HEK293 (cell line): ENCODE results near the gene HOXA3.
A peak's percentile ranks its signal among the peaks of the same experiment; 100 is the strongest.

ENCODE experiments used
- AEBP2 ChIP-seq: fragments of 450-650 bp; formaldehyde crosslinking; IDR thresholded peaks from 2 replicates; pipeline ENCODE4 v1.5.1; 2016; ENCODE audit warnings: missing biosample characterization, missing genetic modification characterization, borderline replicate concordance
- GLIS1 ChIP-seq: fragments of 450-650 bp; formaldehyde crosslinking; IDR thresholded peaks from 2 replicates; pipeline ENCODE4 v1.5.1; 2016; ENCODE audit warnings: missing biosample characterization, missing genetic modification characterization
- HIC1 ChIP-seq: fragments of 450-650 bp; formaldehyde crosslinking; IDR thresholded peaks from 2 replicates; pipeline ENCODE4 v1.5.1; 2016; ENCODE audit warnings: missing biosample characterization, missing genetic modification characterization
- HOXC10 ChIP-seq: sonication (generic); formaldehyde crosslinking; IDR thresholded peaks from 2 replicates; pipeline ENCODE4 v1.8.1; 2023; ENCODE audit warnings: mild to moderate bottlenecking, missing genetic modification reagents
- KLF10 ChIP-seq: fragments of 450-650 bp; IDR thresholded peaks from 2 replicates; pipeline ENCODE4 v1.5.1; 2018; ENCODE audit warnings: missing biosample characterization, mild to moderate bottlenecking, missing genetic modification characterization
- KLF7 ChIP-seq: fragments of 450-650 bp; formaldehyde crosslinking; IDR thresholded peaks from 2 replicates; pipeline ENCODE4 v1.5.1; 2016; ENCODE audit warnings: missing biosample characterization, missing genetic modification characterization, borderline replicate concordance
- OSR2 ChIP-seq: fragments of 450-650 bp; formaldehyde crosslinking; IDR thresholded peaks from 2 replicates; pipeline ENCODE4 v1.5.1; 2016; ENCODE audit warnings: missing biosample characterization, missing genetic modification characterization
- OVOL3 ChIP-seq: fragments of 450-650 bp; formaldehyde crosslinking; IDR thresholded peaks from 2 replicates; pipeline ENCODE4 v1.5.1; 2016; ENCODE audit warnings: missing biosample characterization, missing genetic modification characterization
- SCRT2 ChIP-seq: fragments of 450-650 bp; formaldehyde crosslinking; IDR thresholded peaks from 2 replicates; pipeline ENCODE4 v1.5.1; 2016; ENCODE audit warnings: missing biosample characterization, missing genetic modification characterization
- SP2 ChIP-seq: fragments of 450-650 bp; formaldehyde crosslinking; IDR thresholded peaks from 2 replicates; pipeline ENCODE4 v1.5.1; 2016; ENCODE audit warnings: missing biosample characterization, missing genetic modification characterization
- SP3 ChIP-seq: fragments of 450-650 bp; formaldehyde crosslinking; IDR thresholded peaks from 2 replicates; pipeline ENCODE4 v1.5.1; 2016; ENCODE audit warnings: missing biosample characterization, missing genetic modification characterization
- SP7 ChIP-seq: fragments of 450-650 bp; formaldehyde crosslinking; IDR thresholded peaks from 2 replicates; pipeline ENCODE4 v1.5.1; 2016; ENCODE audit warnings: missing biosample characterization, missing genetic modification characterization
- ZBTB1 ChIP-seq: fragments of 450-650 bp; formaldehyde crosslinking; IDR thresholded peaks from 2 replicates; pipeline ENCODE4 v1.5.1; 2016; ENCODE audit warnings: missing biosample characterization, missing genetic modification characterization
- ZBTB20 ChIP-seq: fragments of 450-650 bp; formaldehyde crosslinking; IDR thresholded peaks from 2 replicates; pipeline ENCODE4 v1.5.1; 2016; ENCODE audit warnings: missing biosample characterization, missing genetic modification characterization
- ZBTB44 ChIP-seq: fragments of 450-650 bp; IDR thresholded peaks from 2 replicates; pipeline ENCODE4 v1.5.1; 2018; ENCODE audit warnings: missing biosample characterization, mild to moderate bottlenecking, missing genetic modification characterization
- ZBTB6 ChIP-seq: fragments of 450-650 bp; formaldehyde crosslinking; IDR thresholded peaks from 2 replicates; pipeline ENCODE4 v1.5.1; 2017; ENCODE audit warnings: missing biosample characterization, missing genetic modification characterization
- ZBTB8A ChIP-seq: fragments of 450-650 bp; formaldehyde crosslinking; IDR thresholded peaks from 2 replicates; pipeline ENCODE4 v1.5.1; 2016; ENCODE audit warnings: missing biosample characterization, missing genetic modification characterization
- ZFP41 ChIP-seq: fragments of 450-650 bp; formaldehyde crosslinking; IDR thresholded peaks from 2 replicates; pipeline ENCODE4 v1.5.1; 2016; ENCODE audit warnings: missing biosample characterization, missing genetic modification characterization, borderline replicate concordance
- ZNF138 ChIP-seq: fragments of 450-650 bp; formaldehyde crosslinking; IDR thresholded peaks from 2 replicates; pipeline ENCODE4 v1.5.1; 2016; ENCODE audit warnings: missing biosample characterization, missing genetic modification characterization, borderline replicate concordance
- ZNF140 ChIP-seq: fragments of 450-650 bp; formaldehyde crosslinking; IDR thresholded peaks from 2 replicates; pipeline ENCODE4 v1.5.1; 2016; ENCODE audit warnings: missing biosample characterization, missing genetic modification characterization
- ZNF175 ChIP-seq: fragments of 450-650 bp; formaldehyde crosslinking; IDR thresholded peaks from 2 replicates; pipeline ENCODE4 v1.5.1; 2016; ENCODE audit warnings: missing biosample characterization, missing genetic modification characterization
- ZNF239 ChIP-seq: fragments of 450-650 bp; formaldehyde crosslinking; IDR thresholded peaks from 2 replicates; pipeline ENCODE4 v1.5.1; 2016; ENCODE audit warnings: missing biosample characterization, missing genetic modification characterization
- ZNF274 ChIP-seq, 2 experiments: fragments of 200-500 bp in 1 of 2; fragments of 450-650 bp in 1 of 2; sonication (Bioruptor generic) in 1 of 2; formaldehyde crosslinking in 1 of 2; IDR thresholded peaks; 2 replicates each; pipeline versions ENCODE4 v1.5.1 to v1.6.1; 2014 to 2016; ENCODE audit warnings: borderline replicate concordance in 1 of 2, inconsistent platforms in 1 of 2, low read length in 1 of 2, missing biosample characterization in 1 of 2, missing genetic modification characterization in 1 of 2
- ZNF366 ChIP-seq: fragments of 450-650 bp; formaldehyde crosslinking; conservative IDR thresholded peaks from 2 replicates; pipeline ENCODE4 v1.5.1; 2016; ENCODE audit warnings: missing biosample characterization, missing genetic modification characterization
- ZNF488 ChIP-seq: fragments of 450-650 bp; formaldehyde crosslinking; IDR thresholded peaks from 2 replicates; pipeline ENCODE4 v1.5.1; 2016; ENCODE audit warnings: missing biosample characterization, missing genetic modification characterization
- ZNF514 ChIP-seq: fragments of 450-650 bp; formaldehyde crosslinking; IDR thresholded peaks from 2 replicates; pipeline ENCODE4 v1.5.1; 2016; ENCODE audit warnings: missing biosample characterization, missing genetic modification characterization
- ZNF548 ChIP-seq: fragments of 450-650 bp; formaldehyde crosslinking; IDR thresholded peaks from 2 replicates; pipeline ENCODE4 v1.5.1; 2016; ENCODE audit warnings: missing biosample characterization, missing genetic modification characterization
- ZNF555 ChIP-seq: fragments of 450-650 bp; formaldehyde crosslinking; conservative IDR thresholded peaks from 2 replicates; pipeline ENCODE4 v1.5.1; 2017; ENCODE audit warnings: missing biosample characterization, mild to moderate bottlenecking, missing genetic modification characterization, inconsistent platforms
- ZNF596 ChIP-seq: fragments of 450-650 bp; IDR thresholded peaks from 2 replicates; pipeline ENCODE4 v1.5.0; 2018; ENCODE audit warnings: missing biosample characterization, mild to moderate bottlenecking, missing genetic modification characterization, moderate library complexity
- ZNF670 ChIP-seq: fragments of 450-650 bp; formaldehyde crosslinking; IDR thresholded peaks from 2 replicates; pipeline ENCODE4 v1.5.1; 2016; ENCODE audit warnings: missing biosample characterization, missing genetic modification characterization, low read depth
- ZNF701 ChIP-seq: fragments of 450-650 bp; formaldehyde crosslinking; IDR thresholded peaks from 2 replicates; pipeline ENCODE4 v1.5.1; 2016; ENCODE audit warnings: missing biosample characterization, missing genetic modification characterization
- ZNF843 ChIP-seq: fragments of 450-650 bp; formaldehyde crosslinking; IDR thresholded peaks from 2 replicates; pipeline ENCODE4 v1.5.1; 2016; ENCODE audit warnings: missing biosample characterization, missing genetic modification characterization
- ZSCAN30 ChIP-seq: fragments of 450-650 bp; IDR thresholded peaks from 2 replicates; pipeline ENCODE4 v1.5.1; 2018; ENCODE audit warnings: missing biosample characterization, mild to moderate bottlenecking, missing genetic modification characterization, moderate library complexity

Gene HOXA3

GRCh38 chr7:27095897-27096767, 56.3 kb downstream of the HOXA3 start, which contains the start of gene HOXA1 (continued):
- TF ChIP-seq ZBTB6 (0 out of 2 replicates have a peak, but pooled peaks have one; percentile 9), ZFP41 (tag by site-specific recombination) (no peak), ZNF596 (tag by site-specific recombination) (no peak), ZNF239 (tag by site-specific recombination) (no peak), ZNF701 (tag by site-specific recombination) (no peak), ZNF670 (tag by site-specific recombination) (no peak), KLF7 (tag by site-specific recombination) (no peak), ZNF555 (tag by site-specific recombination) (no peak), ZBTB44 (tag by site-specific recombination) (peak; percentile 80), ZNF175 (tag by site-specific recombination) (no peak), ZNF488 (tag by site-specific recombination) (no peak), ZBTB8A (tag by site-specific recombination) (peak; percentile 86), AEBP2 (tag by site-specific recombination) (no peak), ZNF140 (no peak), HOXC10 (CRISPR knock-in tag) (0 out of 2 replicates have a peak, but pooled peaks have one; percentile 59), ZNF548 (tag by site-specific recombination) (no peak), SP2 (tag by site-specific recombination) (peak; percentile 79), ZNF366 (tag by site-specific recombination) (0 out of 2 replicates have a peak, but pooled peaks have one; percentile 10), ZNF138 (tag by site-specific recombination) (no peak), OVOL3 (tag by site-specific recombination) (0 out of 2 replicates have a peak, but pooled peaks have one; percentile 26), ZNF843 (tag by site-specific recombination) (peak; percentile 35; the same call in 1 of the 2 replicates), HIC1 (tag by site-specific recombination) (peak; percentile 4; the same call in 1 of the 2 replicates), GLIS1 (tag by site-specific recombination) (peak; percentile 85), OSR2 (tag by site-specific recombination) (peak; percentile 78), ZNF514 (tag by site-specific recombination) (no peak), KLF10 (tag by site-specific recombination) (peak; percentile 53; the same call in 1 of the 2 replicates), ZSCAN30 (tag by site-specific recombination) (peak; percentile 14; the same call in 1 of the 2 replicates), SCRT2 (tag by site-specific recombination) (no peak), ZNF274 (IDR thresholded peaks at IDR 0.05; ENCODE audit: low read length) (no peak), ZNF274 (tag by site-specific recombination; IDR thresholded peaks at IDR 0.05; ENCODE audit: borderline replicate concordance) (no peak), ZBTB1 (tag by site-specific recombination) (no peak), SP7 (tag by site-specific recombination) (peak; percentile 63), ZBTB20 (tag by site-specific recombination) (peak; percentile 86), SP3 (peak; percentile 45; the same call in 1 of the 2 replicates)
